ENCODE data around the gene HNRNPUL1. TPM values are rescaled to one million over a fixed set of nuclear protein-coding genes. Genes with fewer than 3 reads are reported as not detected.
A peak's percentile ranks its signal among the peaks of the same experiment; 100 is the strongest.

The HNRNPUL1 gene
- total RNA-seq, 4 donors from 2014 or later: 140 to 213 (median 188) TPM

- peaks cover 69% of the 10 kb centered on the region for H3K4me1 ChIP-seq
- H3K9me3 ChIP-seq: no peaks in the 10 kb centered on the region
- H3K4me3 ChIP-seq: peak overlapping the region; percentile 43
- peak; percentile 88 to 89 for DNase-seq (ENCODE audit: low spot score in 2 of 2)
- no peaks in the 10 kb centered on the region for H3K27me3 ChIP-seq
- 45% methylated on average over 12 of the region's 33 CpGs for whole genome bisulfite sequencing
- peaks cover 17% of the 10 kb centered on the region for H3K36me3 ChIP-seq
- peak overlapping the region; percentile 74 for H3K27ac ChIP-seq
- TF ChIP-seq CTCF (IDR thresholded peaks at IDR 0.05) (no peak), POLR2AphosphoS5 (IDR thresholded peaks at IDR 0.05) (no peak), POLR2A (IDR thresholded peaks at IDR 0.05) (no peak), EP300 (IDR thresholded peaks at IDR 0.05) (no peak)
Observed at GRCh38 chr19:41327576-41328156, 63.5 kb downstream of the HNRNPUL1 start.

DNA sequence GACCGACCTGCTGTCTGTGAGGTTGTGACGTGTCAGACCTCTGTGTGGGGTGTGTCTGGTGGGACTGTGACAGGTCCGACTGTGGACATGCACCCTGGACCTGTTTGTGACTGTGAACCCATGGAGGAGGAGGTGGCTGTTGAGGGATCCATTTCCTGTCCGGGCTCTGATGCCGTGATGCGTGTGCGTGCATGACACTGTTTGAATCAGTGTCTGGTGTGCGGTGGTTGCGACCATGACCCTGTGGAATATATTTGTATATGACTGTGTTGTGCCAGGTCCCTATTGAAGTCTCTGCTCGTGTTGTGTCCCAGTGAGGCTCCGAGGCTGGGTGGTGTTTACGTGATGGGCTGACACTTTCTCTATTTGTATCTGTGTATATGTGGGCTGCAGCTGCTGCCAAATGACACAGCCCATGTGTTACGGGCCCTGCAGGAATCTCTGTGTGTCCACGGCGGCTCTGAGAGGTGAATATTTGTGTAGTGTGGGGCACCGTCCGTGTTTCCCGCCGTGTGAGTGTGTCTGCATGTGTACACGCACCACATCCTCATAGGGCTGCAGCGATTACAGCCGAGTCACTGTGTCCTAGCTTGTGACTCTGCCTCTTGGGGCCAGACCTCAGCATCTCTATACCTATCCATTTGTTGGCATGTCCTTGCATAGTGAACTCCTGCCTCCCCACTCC is 64.1 kb downstream of the HNRNPUL1 start:
- no peak for DNase-seq (ENCODE audit: low spot score in 2 of 2)
- H3K4me1 ChIP-seq: peaks cover 62% of the 10 kb centered on the region
- 35% methylated on average over 16 of the region's 22 CpGs for WGBS

GRCh38 chr19:41328842-41329225 is 64.7 kb downstream of the HNRNPUL1 start:
- DNase-seq (ENCODE audit: low spot score in 2 of 2): no peak
- no peak overlapping the region for H3K27ac ChIP-seq
- 7% methylated on average over 1 of the region's 1 CpG for WGBS
- no peak for TF ChIP-seq CTCF (IDR thresholded peaks at IDR 0.05)
- no peak for TF ChIP-seq POLR2AphosphoS5 (IDR thresholded peaks at IDR 0.05)
- TF ChIP-seq EP300 (IDR thresholded peaks at IDR 0.05): no peak
- no peak for TF ChIP-seq POLR2A (IDR thresholded peaks at IDR 0.05)
- H3K27me3 ChIP-seq: no peaks in the 10 kb centered on the region
- no peak overlapping the region for H3K4me3 ChIP-seq
- H3K4me1 ChIP-seq: peaks cover 57% of the 10 kb centered on the region
- no peaks in the 10 kb centered on the region for H3K9me3 ChIP-seq
- H3K36me3 ChIP-seq: peaks cover 17% of the 10 kb centered on the region

More for the DNA sequence above, 64.1 kb downstream of the HNRNPUL1 start:
- Histone ChIP-seq H3K27me3 (no peaks in the 10 kb centered on the region), H3K36me3 (peaks cover 17% of the 10 kb centered on the region), H3K4me3 (peak overlapping the region; percentile 43), H3K27ac (peak overlapping the region; percentile 74), H3K9me3 (no peaks in the 10 kb centered on the region)
- TF ChIP-seq POLR2AphosphoS5 (IDR thresholded peaks at IDR 0.05) (no peak), CTCF (IDR thresholded peaks at IDR 0.05) (no peak), POLR2A (IDR thresholded peaks at IDR 0.05) (no peak), EP300 (IDR thresholded peaks at IDR 0.05) (no peak)

DNA sequence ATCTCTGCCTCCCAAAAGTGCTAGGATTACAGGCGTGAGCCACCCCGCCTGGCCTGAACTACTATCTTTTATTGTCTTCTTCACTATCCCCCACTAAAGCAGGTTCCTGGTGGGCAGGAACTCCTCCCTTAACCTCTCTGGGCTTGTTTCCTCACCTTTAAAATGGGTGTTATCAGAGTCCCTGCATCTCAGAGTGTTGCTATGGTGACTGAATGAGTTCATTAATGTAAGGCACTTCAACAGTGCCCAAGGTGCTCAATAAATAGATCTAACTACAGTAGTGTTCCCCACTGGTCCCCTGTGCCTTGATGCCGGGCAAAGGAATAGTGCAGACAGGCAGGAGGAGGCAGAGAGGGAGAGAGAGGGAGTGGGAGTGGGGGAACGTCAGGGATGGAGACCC is 66.3 kb downstream of the HNRNPUL1 start:
- H3K27me3 ChIP-seq: no peaks in the 10 kb centered on the region
- H3K9me3 ChIP-seq: no peaks in the 10 kb centered on the region
- WGBS: 87% methylated on average over 4 of the region's 4 CpGs
- peaks cover 40% of the 10 kb centered on the region for H3K4me1 ChIP-seq
- TF ChIP-seq EP300 (IDR thresholded peaks at IDR 0.05) (no peak), CTCF (IDR thresholded peaks at IDR 0.05) (no peak), POLR2A (IDR thresholded peaks at IDR 0.05) (no peak), POLR2AphosphoS5 (IDR thresholded peaks at IDR 0.05) (no peak)
- no peak overlapping the region for H3K4me3 ChIP-seq
- H3K36me3 ChIP-seq: peaks cover 17% of the 10 kb centered on the region
- no peak overlapping the region for H3K27ac ChIP-seq
- DNase-seq (ENCODE audit: low spot score in 2 of 2): no peak

DNA sequence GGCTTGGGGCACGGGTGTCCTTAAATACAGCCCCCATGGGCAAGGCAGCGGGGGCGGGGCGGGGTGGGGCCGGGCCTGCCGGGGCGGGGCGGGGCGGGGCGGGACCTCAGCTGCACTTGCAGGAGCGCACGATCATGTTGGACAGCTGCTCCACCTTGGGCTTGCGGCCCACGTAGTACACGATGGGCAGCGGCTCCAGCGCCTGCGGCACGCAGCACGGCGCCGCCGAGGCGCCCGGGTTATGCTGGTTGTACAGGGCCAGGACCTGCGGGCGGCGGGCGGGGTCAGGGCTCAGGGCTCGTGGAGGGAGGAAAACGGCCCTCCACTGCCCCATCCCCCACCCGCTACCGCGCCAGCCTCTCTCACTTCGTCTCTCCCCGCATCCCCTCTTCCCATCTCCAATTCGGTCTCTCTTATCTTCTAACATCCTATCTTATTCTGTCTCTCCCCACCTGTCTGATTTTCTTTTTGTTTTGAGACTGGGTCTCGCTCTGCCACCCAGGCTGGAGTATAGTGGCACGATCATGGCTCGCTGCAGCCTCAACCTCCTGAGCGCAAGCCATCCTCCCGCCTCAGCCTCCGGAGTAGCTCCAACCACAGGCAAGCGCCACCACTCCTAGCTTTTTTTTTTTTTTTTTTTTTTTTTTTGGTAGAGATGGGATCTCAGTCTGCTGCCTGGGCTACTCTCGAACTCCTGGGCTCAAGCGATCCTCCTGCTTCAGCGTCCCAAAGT is 66.9 kb downstream of the HNRNPUL1 start:
- DNase-seq (ENCODE audit: low spot score in 2 of 2): no peak
- H3K4me3 ChIP-seq: no peak overlapping the region
- no peak overlapping the region for H3K27ac ChIP-seq
- peaks cover 17% of the 10 kb centered on the region for H3K36me3 ChIP-seq
- H3K4me1 ChIP-seq: peaks cover 34% of the 10 kb centered on the region
- H3K27me3 ChIP-seq: no peaks in the 10 kb centered on the region
- no peaks in the 10 kb centered on the region for H3K9me3 ChIP-seq
- 68% methylated on average over 34 of the region's 47 CpGs for WGBS
- TF ChIP-seq CTCF (IDR thresholded peaks at IDR 0.05) (no peak), POLR2A (IDR thresholded peaks at IDR 0.05) (no peak), POLR2AphosphoS5 (IDR thresholded peaks at IDR 0.05) (no peak), EP300 (IDR thresholded peaks at IDR 0.05) (no peak)

Measured in suprapubic skin (tissue), 4 donors.